ENCODE measurements around the gene STXBP6. TPM values are rescaled to one million over a fixed set of nuclear protein-coding genes. Genes with fewer than 3 reads are reported as not detected.

STXBP6 gene
- total and polyA plus RNA-seq, 2 of the 13 experiments (the other 11 are each of a cell fraction or from before 2014, with no cell fraction given) = 35.3 to 42.8 TPM

- TF ChIP-seq, protein P1, sequence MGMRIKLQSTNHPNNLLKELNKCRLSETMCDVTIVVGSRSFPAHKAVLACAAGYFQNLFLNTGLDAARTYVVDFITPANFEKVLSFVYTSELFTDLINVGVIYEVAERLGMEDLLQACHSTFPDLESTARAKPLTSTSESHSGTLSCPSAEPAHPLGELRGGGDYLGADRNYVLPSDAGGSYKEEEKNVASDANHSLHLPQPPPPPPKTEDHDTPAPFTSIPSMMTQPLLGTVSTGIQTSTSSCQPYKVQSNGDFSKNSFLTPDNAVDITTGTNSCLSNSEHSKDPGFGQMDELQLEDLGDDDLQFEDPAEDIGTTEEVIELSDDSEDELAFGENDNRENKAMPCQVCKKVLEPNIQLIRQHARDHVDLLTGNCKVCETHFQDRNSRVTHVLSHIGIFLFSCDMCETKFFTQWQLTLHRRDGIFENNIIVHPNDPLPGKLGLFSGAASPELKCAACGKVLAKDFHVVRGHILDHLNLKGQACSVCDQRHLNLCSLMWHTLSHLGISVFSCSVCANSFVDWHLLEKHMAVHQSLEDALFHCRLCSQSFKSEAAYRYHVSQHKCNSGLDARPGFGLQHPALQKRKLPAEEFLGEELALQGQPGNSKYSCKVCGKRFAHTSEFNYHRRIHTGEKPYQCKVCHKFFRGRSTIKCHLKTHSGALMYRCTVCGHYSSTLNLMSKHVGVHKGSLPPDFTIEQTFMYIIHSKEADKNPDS (CRISPR knock-in tag; IDR thresholded peaks at IDR 0.05) = peak; percentile 61; the same call in 1 of the 2 replicates
- TF ChIP-seq TGIF2 (CRISPR knock-in tag; IDR thresholded peaks at IDR 0.05) = peak; percentile 61; the same call in 1 of the 2 replicates
- TF ChIP-seq U2AF1 (optimal IDR thresholded peaks at IDR 0.05; ENCODE audit: low read depth, low read length) = no peak
- TF ChIP-seq, protein P2, sequence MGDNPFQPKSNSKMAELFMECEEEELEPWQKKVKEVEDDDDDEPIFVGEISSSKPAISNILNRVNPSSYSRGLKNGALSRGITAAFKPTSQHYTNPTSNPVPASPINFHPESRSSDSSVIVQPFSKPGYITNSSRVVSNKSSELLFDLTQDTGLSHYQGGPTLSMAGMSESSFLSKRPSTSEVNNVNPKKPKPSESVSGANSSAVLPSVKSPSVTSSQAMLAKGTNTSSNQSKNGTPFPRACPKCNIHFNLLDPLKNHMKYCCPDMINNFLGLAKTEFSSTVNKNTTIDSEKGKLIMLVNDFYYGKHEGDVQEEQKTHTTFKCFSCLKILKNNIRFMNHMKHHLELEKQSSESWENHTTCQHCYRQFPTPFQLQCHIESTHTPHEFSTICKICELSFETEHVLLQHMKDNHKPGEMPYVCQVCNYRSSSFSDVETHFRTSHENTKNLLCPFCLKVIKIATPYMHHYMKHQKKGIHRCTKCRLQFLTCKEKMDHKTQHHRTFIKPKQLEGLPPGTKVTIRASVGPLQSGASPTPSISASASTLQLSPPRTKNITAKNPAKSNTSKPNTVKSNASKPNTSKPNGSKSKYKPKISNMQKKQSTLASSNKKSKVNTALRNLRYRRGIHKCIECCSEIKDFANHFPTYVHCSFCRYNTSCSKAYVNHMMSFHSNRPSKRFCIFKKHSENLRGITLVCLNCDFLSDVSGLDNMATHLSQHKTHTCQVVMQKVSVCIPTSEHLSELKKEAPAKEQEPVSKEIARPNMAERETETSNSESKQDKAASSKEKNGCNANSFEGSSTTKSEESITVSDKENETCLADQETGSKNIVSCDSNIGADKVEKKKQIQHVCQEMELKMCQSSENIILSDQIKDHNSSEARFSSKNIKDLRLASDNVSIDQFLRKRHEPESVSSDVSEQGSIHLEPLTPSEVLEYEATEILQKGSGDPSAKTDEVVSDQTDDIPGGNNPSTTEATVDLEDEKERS (CRISPR knock-in tag; IDR thresholded peaks at IDR 0.05) = peak; percentile 56; the same call in 1 of the 2 replicates
- peak; percentile 90 for TF ChIP-seq ZNF614 (CRISPR knock-in tag; IDR thresholded peaks at IDR 0.05; ENCODE audit: borderline replicate concordance)
- peak; percentile 98 for TF ChIP-seq ZBTB37 (CRISPR knock-in tag; IDR thresholded peaks at IDR 0.05)
- TF ChIP-seq RARA (CRISPR knock-in tag; IDR thresholded peaks at IDR 0.05) = peak; percentile 100
- TF ChIP-seq ZSCAN30 (CRISPR knock-in tag; IDR thresholded peaks at IDR 0.05) = no peak
- TF ChIP-seq FOXK1 (CRISPR knock-in tag; IDR thresholded peaks at IDR 0.05; ENCODE audit: borderline replicate concordance, low read depth) = peak; percentile 92; the same call in 1 of the 2 replicates
- no peak for TF ChIP-seq PAWR (CRISPR knock-in tag; IDR thresholded peaks at IDR 0.05; ENCODE audit: borderline replicate concordance)
- TF ChIP-seq KAT8 (CRISPR knock-in tag; IDR thresholded peaks at IDR 0.05) = peak; percentile 75
- no peak; the same call in 1 of the 2 replicates for TF ChIP-seq ZHX2 (IDR thresholded peaks at IDR 0.05; ENCODE audit: low read depth)
- no peak for TF ChIP-seq ZHX2 (CRISPR knock-in tag; IDR thresholded peaks at IDR 0.05; ENCODE audit: borderline replicate concordance)
- TF ChIP-seq, protein P3, sequence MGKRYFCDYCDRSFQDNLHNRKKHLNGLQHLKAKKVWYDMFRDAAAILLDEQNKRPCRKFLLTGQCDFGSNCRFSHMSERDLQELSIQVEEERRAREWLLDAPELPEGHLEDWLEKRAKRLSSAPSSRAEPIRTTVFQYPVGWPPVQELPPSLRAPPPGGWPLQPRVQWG (CRISPR knock-in tag; IDR thresholded peaks at IDR 0.05; ENCODE audit: borderline replicate concordance, low read depth) = no peak
Measured at GRCh38 chr14:24816011-24816928, 233.7 kb downstream of the STXBP6 start (continued).

All from HepG2 (cell line).